ENCODE data around the gene SLIT3.

SLIT3 gene

DNA sequence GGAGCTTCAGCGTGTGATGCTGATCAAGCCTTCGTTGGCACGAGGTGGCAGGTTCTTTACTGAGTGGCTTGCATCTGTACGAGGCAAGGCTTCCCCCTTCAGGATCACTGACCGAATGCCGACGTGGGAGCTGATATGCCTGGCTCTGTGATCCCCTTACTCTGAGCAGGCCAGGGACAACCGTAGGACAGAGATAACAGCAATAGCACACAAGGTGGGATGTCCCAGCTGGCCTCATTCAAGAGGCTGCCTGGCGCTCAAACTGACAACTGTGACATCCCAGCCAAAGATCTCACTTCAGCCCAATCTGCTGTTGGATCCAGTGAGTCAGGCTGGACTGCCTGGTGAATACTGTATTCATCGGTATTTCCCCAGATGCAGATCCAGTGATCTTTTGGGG is 522.4 kb downstream of the SLIT3 start:
- no peak for DNase-seq

DNA sequence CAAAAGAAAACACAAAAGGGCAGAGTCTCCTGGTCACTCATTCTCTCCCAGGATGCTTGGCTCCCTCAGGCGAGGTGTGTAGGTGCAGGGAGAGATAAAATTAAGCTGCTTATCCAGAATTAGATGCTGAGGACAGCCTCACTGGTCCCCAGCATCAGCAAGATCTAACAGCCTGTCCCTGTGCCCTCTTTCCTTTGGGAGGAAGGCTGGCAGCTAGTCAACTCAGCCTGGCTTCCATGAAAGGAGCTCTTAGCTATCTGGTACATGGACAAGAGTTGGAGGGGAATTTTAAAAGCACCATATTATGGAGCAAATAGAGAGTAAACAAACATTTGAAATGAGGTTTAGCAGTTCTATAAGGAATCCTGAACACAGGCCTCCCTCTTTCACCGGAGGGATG is 523.3 kb downstream of the SLIT3 start:
- no peak for DNase-seq

DNA sequence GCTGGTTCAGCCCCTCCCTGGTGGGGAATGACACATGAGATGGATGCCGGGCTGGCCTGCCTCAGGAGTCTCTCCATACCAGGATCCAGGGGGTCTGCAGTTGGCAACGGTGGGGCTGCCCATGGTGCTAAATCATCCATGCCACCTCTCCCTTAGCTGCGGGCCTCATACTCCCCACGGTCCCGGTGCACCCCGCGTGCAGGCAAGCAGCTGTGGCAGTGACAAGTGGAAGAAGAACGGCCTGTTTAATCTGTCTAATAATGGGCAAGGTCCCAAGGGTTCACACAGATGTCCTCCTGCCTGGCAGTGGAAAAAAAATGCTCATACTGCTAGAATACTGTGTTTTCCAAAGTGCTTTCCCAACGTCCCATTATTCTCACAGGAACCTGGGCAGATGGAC is 524.9 kb downstream of the SLIT3 start:
- DNase-seq, result no peak

DNA sequence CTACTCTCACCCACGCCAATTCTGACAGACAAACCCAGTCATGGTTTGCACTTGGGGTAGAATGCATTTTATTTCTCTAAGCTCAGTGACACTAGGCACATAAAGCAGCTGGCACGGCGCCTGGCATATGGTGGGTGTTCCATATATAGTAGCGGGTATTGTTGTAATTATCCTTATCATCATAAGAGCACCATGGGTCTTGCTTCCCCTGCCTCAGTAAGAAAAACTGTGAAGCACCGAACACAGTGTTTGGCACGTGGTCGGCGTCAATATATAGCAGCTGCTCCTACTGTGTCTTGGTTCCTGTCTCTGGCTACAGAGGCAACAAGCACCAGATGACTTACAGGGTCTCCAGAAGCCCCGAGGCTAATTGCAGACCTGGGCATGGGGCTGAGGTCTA is 527.7 kb downstream of the SLIT3 start:
- DNase-seq, result no peak

DNA sequence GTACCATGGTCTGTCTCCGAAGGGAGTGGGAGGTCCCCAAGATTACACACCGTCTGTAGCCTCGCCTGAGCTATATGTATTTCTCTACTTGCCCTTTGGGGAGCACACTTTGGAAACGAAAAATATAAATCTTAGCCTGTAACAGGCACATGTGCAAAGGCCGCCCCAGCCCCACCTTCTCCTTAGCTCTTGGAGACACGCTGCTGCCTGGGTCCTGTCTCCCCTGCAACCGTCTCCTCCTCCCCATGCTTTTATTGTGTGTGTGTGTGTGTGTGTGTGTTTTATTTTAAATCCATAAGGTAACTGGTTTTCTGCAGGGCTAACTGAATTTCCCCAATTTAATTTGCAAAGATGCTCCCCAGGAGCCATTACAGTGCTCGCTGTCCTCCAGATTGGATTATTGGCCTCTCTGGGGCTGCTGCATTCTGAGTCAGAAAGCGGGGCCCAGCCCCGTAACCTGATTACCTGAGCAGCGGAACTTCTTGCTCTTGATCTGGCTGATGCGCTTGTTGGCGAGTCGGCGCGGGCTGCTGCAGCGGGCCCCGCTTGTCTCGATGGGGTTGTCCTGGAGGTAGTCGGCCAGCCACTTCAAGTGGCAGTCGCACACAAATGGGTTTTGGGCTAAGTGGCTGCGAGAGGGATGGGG is 528.5 kb downstream of the SLIT3 start:
- DNase-seq, result no peak

DNA sequence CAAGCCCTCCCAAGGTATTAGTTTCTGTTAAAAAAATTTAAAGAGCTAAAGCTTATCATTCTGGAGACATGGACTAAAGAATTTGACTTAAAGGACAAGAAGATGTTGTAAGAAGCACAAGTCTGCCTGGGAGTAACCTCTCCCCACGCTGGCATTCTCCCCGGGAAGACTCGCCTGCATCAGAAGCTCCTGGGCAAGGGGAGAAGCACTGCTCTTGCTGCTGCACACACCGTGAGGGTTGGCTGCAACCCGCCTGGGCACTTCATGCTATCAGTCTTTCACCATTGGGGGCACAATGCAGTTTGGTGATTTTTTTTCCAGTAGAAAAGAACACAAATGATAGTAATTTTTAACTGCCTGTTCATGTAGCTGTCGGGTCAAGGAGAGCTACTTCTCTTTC is 529.3 kb downstream of the SLIT3 start:
- DNase-seq, result no peak

DNA sequence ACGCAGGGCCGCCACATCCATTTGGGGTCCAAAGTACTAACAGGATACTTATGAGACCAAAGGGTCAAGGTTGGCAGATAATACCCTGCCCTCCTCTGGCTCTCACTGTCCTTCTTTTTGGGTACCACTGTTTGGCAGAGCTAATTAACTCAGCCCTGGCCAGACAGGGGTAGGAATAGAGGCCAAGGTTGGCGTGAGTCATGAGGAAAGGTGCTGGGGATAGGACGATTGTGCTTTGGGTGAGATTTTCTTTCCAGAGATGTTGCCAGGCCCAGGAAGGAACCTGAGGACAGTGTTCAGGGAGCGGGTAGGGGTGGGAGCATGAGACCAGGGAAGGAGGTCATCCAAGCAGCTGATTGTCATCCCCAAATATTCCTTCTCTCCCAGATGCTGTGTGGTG is 529.9 kb downstream of the SLIT3 start:
- no peak for DNase-seq

DNA sequence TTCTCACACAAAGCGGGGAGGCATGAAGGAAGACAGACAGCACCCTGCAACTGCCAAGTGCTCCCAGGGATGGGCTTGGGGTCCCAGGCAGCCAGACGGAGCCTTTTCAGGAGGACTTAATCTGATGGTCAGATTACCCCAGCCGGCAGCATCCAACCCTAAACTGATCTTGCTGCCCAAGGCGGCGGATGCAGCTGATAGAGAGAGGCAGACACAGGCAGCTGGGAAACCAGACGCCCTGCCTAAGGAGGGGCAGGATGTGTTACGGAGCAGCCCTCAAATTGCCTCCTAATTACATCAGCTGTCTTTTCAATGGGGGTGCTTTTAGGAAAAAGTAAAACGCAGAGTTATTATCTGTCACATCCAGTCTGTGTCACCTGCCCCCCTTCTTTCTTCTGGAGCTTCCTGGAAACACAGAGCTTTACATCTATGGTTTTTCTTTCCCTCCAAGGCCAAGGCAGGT is 530.9 kb downstream of the SLIT3 start:
- no peak for DNase-seq

DNA sequence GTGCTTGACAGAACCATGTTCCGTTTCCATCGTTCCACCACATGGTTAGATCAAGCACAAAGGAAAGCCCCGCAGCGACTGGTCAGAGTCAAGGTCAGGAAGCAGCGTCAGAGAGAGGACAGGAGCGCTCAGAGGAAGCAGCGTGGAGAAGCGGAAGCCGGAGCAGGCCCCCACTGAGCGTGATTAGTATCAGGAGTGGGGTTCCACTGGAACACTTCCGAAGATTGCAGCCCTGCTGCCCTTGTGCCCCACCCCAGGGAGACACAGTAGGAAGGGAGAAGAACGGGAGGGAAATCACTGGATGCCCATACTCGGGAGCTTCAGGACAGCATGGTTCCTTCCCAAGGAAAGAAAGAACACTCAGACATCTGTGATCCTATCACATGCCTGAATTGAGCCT is 532.8 kb downstream of the SLIT3 start:
- no peak for DNase-seq

DNA sequence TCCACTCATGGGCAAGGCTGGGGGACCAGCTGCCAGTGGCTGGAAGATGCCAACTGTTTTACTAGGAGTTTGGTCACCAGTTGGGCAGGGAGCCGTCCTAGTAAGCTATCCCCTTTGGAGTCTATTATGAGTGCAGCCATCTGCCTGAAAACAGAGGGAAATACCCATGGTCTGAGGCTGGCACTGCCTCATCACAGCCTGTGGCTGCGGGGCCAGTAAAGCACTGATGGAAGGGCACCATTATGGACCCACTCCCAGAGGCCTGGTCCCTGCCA is 534.6 kb downstream of the SLIT3 start:
- DNase-seq, result no peak

DNA sequence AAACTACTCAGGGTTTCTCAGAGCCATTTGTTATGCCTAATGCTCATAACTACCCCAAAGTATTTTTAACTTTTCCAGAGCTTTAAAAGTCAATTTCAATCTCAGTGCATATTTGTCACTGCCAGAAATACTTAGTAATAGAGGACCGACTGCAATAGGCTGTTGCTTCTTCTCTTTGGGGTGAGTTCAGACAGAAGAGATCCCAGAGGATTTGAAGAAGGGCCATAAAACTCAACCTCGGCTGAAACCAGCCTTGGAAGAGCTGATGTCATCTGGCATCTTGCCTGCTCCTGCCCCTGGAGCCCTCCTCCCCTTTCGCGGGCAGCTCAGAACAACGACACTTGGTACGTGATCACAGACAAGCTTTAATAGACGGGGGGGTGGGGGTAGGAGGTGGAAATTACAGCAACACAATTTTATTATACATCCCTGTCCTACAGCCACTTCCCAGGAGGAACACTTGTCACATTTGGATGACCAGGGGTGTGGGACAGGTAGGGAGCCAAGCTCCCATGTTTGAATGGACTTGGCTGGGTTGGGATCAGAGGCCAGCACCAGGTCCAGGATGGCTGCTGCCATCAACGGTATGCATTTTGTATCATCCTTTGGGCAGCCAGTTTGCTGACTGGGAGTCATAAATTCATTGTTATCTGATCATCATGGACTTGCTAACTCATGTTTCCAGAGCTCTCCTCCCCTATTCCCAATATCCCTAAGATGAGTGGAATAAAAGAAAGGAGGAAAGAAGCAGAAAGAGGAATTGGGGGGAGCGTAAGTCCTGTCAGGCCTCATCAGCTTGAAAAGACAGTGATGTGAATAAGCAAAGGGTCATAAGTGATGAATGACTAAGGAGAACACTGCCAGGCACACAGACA is 535.2 kb downstream of the SLIT3 start:
- DNase-seq, result no peak

DNA sequence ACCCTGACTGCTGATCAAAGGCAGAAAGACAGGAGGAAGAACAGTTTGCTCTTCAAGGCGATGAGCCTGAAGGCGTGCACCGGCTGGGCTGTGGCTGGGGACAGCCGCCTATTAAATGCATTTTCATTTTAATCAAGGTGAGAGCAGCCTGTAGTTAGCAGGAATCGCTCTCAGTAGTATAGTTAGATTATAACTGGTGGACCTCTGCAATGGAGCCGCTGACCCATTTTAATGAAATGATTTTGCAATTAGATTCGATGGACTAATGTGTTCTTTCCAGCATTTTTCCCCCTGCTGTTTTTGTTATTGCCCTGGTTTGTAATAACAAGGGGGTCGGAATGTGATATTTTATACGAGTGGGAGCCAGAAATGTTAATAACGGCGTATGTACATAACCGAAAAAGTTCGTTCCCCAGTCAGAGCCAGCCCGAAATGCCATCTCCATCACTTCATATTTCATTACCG is 535.8 kb downstream of the SLIT3 start:
- no peak for DNase-seq

DNA sequence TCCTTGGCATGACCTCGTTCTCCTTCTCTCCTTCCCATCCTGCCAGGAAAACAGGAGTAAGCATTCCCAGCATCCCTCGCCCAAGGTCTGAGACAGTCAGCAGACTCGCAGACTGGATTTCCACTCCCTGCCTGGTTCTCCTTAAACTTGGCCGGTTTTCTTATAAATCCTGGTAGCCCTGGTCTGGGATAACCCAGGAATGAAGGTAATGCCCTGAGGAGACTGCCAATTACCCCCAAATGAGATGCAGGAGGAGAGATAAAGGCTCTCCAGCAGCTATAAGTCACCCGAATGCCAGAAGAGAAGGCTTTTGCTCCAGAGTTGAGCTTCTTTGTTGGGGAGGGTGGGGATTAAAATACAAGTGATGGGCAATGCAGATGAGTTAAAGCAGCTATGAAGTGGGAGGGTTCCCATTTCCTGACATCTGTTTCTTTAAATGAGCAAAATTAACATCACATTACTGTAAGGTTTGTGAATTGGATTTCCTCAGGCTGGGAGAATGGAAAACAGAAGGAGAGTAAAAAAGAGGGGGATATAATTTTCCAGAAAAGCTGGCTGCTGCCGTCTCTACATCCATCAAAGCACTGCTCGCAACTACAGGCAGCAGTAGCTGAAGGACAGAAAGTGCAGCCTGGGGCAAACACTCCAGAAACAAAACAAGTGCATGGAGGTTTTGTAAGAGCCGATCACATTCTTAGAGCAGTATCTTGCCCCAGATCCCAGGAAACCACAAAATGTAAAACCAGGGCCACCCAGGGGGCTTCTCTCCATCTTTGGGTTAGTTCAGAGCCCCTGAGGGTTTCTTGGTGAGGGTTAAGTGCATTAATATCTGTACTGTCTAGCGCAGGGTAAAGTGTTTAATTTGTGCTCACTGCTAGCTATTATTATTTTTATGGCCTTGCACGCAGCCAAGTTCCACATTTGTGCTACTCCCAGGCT is 544.2 kb downstream of the SLIT3 start:
- DNase-seq, result no peak

DNA sequence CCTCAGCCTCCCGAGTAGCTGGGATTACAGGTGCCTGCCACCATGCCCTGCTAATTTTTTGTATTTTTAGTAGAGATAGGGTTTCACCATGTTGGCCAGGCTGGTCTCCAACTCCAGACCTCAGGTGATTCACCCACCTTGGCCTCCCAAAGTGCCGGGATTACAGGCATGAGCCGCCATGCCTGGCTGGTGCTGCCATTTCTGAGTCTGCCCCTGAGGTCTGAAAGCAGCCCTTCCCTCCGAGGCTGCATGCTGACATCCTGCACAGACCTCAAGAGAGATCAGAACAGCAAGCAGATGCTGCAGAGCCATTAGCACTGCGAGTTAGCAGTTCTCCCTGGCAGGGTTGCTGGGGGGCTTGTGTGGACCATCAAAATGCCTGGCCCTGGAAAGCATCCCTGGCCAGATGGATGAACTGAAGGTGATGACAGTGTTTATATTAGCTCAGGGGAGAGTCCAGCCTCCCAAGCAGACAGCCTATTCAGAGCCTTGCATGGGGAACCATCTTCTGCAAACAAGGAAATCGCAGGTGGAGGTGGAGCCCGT is 545.3 kb downstream of the SLIT3 start:
- no peak for DNase-seq

DNA sequence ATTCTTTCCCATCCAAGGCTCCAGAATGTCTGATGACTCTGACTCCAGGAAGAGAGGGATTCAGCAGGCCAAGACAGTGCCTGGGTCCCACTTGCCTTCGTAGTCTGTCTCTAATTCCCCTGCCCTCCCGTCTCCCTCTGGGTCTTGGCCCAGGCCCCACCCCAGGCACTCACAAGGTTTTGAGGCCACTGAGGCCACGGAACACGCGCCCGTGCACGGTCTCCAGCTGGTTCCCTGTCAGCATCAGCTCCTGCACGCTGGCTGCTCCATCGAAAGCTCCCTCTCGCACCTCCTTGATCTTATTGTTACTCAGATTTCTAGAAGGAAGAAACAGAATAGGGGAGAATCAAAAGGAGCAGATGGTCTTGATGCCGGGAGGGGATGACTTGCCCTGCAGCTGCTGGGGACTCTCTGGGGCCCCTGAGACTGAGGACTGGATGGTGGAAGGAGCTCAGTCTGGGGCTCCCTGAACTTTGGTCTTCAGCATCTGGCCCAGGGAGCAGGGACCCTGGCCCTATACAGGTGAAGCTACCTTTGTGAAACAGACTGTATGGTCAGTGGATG is 547.2 kb downstream of the SLIT3 start:
- no peak for DNase-seq

DNA sequence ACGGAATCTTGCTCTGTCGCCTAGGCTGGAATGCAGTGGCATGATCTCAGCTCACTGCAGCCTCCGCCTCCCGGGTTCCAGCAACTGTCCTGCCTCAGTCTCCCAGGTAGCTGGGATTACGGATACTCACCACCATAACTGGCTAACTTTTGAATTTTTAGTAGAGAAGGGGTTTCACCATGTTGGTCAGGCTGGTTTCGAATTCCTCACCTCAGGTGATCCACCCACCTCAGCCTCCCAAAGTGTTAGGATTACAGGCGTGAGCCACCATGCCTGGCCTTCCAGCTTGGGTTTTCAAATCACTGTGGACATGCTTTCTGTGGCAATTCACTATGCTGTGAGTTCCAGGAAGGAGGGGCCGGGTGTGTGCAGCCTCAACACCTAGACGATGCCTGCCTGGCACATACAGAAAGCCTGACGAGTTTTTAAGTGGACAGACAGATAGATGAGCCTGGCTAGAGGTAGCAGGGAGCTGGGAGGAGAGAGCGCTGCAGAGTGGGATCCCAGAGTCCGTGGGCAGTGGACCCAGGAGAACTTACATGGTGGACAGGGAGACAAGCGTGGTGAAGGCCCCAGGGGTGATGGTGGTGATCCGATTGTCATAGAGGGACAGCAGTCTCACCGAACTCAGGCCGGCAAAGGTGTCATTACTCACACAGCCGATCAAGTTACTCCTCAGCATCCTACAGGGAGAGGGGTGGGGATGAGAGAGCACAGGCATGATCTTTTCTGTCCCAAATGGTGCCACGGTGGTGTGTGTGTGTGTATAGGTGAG is 548.3 kb downstream of the SLIT3 start:
- DNase-seq, result no peak

DNA sequence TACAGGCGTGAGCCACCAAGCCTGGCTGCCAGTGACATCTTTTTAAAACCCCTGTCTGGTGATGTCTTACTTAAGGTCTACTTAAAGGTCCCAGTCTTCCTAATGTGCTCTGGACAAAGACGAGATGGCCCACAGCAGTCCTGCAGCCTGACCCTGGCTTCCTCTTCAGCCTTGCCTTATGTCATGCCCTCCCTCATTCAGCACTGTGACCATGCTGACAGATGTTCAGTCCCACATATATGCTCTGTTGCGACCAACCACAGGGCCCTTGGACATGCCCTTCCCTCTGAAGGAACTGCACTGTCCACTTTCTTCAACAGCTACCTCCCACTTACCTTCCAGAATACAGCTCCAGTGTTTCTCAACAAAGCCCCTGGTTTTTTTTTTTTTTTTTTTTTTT is 548.9 kb downstream of the SLIT3 start:
- DNase-seq, result no peak

DNA sequence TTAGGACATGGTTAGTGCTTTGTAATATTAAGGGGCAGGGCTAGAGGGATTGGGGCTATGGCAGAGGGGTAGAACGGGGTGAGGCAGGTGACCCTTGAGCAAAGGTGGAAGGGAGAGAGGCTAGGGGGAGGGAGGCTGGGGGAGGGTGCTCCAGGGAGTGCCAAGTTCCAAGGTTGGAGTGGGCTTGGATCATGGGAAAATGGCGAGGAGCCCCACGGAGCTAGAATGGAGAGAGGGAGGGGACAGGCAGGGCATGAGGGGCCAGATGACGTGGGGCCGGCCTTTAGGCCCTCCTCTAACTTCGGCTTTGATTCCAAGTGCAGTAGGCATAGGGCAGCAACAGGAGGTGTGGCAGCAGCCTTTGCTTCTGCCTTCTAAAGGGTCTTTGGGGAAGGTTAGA is 550.0 kb downstream of the SLIT3 start:
- no peak for DNase-seq

DNA sequence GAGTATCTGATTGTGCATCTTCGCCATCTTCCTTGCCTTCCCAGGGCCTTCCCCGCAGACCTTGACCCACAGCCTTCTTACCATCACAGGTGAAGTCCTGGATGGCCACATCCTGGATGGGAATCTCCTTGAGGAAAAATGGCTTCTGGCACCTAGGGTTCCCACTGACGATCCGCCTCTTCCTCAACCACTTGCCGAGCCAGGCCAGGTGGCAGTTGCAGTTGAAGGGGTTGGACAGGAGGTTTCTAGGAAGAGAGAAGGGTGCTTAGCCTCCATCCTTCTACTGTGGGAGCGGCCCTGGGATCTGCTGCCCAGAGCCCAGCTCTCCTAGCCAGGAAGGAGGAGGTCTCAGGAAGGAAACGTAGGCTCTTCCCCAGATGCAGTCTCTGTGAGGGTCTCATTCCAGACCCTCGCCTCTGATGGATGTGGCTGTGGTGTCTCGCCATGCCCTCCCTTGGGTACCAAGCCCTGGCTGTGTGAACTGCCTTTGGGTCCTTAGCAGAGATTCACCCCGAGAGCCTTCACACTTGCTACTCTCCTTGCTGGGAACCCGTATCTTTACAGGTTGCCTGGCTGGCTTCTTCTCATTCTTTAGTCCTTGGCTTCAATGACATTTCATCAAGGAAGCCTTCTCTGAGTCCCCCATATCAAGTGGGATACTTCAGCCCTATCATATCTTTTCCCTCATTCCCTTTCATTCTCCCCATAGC is 551.4 kb downstream of the SLIT3 start:
- DNase-seq, result no peak

DNA sequence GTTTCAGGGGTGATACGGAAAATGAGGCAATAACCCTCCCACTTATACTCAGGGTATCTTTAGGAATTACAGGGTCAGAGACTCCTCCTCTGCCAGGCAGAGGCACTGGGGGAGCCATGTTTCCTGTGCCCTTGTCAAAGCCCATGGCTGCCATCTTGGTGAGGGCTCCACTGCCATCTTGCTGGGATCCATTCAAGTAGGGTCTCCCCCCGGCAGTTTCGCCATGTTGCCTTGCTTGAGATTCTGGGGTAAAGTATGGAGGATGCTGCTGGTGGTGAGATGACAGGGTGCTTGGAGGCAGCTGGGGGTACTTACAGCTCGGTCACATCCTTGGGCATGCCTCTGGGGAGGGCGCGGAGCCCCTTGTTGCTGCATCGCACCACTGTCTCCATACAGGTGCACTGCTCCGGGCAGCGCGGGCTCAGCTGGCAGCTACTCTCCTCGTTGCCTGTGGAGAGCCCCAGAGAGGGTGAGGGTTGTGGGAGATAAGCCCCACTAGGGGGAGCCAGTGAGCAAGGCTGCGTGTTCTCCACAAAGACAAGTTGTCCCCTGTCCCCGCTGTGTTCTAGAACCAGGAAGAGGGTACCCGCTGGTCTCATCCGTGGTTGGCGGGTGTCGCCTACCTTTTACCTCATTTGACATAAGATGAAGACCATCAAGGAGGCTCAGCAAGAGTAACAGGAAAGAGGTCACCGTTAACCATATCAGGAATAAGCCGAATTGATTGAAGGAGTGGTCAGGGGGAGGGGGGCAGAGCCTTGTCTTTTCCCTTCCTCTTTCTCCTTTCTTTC is 552.8 kb downstream of the SLIT3 start:
- peak in 1 of 2 donors; percentile 16 for DNase-seq

All from activated CD4-positive, alpha-beta T cell treated with anti-CD3 and anti-CD28 coated beads for 4 hours (primary cell).